ENCODE data around the gene ACOX1.
A peak's percentile ranks its signal among the peaks of the same experiment; 100 is the strongest.
"Not testable (repeated sequence)": the region's sequence is repeated elsewhere in the genome, so short reads cannot be mapped to it uniquely, and the experiment has no call there.

Gene ACOX1

DNA sequence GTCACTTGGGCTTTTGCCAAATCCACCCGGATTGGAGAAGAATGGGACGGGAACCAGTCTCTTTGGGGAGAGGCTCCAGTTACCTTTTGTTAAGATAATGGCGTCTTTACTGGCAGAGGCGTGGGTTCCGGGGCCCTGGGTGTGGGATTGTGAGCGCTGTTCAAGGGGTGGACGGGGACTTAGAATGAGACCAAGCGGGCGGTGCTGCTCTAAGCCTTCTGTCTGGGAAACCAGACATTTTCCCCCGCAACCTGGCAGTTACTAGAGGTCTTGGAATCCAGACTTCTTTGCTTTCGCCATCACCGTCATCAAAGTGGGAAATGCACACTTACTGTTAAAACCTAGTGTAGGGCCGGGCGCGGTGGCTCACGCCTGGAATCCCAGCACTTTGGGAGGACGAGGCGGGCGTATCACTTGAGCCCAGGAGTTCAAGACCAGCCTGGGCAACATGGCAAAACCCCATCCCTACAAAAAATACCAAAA, 780 bp upstream of the ACOX1 start:
- no peak for DNase-seq

DNA sequence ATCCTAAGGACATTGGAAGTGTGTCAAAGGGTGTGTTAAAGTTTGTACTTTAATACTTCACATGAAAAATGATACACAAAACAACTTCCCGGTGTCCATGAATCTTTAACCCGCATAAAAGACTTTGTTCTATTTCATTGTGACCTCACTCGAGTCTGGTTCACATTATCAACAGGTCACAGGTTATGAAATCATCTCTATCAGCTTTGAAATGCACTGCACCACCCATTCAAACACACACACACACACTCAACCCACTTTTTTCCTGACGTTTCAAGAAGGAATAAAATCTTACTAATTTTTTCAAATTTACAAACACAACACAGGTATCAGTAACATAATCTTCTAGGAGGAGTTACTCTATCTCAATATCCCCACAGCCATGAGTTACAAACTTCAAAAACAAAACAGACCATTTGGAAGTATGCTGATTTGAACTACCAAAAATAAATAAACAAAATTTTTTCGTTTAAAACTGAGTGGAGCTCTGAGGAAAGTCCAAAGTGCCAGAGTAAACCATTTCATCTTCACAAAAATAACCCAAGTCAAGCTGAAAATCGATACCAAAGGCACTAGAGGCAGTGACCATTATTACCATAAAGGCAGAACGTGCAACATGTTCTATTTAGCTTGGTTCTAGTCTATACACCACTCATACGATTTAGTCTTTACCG, 2.7 kb downstream of the ACOX1 start:
- DNase-seq = no peak

DNA sequence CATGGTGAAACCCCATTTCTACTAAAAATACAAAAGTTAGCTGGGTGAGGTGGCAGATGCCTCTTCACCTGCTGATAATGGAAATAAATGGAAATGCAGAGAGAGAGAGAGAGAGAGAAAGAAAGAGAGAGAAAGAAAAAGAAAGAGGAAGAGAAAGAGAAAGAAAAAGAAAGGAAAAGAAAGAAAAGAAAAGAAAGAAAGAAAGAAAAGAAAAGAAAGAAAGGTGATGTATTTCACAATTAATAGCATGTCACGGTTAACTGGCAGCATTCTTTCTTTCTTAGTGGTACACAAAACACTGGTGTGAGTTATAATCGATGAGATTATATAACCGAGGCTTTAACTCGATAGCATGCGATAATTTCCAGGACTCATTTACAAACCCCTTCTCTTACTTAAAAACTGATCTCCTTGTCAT, 3.2 kb downstream of the ACOX1 start:
- DNase-seq = no peak

DNA sequence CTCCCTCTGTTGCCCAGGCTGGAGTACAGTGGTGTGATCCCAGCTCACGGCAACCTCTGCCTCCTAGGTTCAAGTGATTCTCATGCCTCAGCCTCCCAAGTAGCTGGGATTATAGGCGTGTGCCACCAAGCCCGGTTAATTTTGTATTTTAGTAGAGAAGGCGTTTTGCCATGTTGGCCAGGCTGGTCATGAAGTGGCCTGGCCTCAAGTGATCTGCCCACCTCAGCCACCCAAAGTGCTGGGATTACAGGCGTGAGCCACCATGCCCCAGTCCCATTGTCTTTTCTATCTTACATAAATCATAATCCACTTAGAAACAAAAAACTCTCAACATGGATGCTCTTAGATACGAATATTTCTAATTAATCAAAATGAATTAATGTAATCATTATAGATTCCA, 3.8 kb downstream of the ACOX1 start:
- not testable (repeated sequence) for DNase-seq

DNA sequence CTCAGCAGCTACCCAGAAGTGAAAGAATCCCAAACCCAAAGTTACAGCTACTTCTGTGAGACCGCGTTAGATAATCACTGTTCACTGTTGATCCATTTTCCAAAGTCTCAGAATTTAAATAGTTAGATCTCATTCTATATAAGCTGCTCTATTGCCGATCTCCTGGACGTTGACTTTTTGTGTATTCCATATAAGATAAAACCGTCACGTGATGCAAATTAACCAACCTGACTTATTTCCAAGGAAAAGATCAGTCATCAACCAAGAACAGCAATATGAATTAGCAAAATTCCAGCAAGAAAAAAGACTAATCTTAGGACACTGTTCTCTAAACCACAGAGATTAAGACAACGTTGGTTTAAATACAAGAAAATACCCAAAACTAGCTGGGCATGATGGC, 8.3 kb downstream of the ACOX1 start:
- no peak for DNase-seq

DNA sequence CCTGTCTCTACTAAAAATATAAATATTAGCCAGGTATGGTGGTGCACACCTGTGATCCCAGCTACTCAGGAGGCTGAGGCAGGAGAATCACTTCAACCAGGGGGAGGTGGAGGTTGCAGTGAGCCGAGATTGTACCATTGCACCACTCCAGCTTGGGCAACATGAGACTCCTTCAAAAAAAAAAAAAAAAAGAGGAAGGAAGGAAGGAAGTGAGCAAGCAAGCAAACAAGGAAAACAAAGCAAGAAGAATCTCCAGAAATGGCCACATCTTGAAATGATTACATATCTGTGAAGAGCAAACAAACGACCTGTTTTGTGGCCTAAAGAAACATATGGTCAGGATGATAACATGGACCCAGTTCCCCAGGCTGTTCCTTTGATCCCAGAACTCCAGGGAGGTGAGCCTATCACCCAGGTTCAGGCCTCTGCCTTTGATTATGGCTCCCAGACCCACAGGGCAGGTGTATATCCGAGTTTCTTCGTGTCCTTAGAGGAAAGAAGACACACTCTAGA, 8.9 kb downstream of the ACOX1 start:
- DNase-seq = no peak

DNA sequence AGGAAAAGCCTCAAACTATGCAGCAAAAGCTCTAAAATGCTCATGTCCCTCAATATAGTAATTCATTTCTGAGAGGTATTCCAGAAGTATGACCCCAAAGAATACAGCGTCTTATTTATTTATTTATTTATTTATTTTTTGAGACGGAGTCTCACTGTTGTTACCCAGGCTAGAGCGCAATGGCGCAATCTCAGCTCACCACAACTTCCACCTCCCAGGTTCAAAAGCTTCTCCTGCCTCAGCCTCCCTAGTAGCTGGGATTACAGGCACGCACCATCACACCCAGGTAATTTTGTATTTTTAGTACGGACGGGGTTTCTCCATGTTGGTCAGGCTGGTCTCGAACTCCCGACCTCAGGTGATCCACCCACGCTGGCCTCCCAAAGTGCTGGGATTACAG, 9.9 kb downstream of the ACOX1 start:
- DNase-seq = not testable (repeated sequence)

DNA sequence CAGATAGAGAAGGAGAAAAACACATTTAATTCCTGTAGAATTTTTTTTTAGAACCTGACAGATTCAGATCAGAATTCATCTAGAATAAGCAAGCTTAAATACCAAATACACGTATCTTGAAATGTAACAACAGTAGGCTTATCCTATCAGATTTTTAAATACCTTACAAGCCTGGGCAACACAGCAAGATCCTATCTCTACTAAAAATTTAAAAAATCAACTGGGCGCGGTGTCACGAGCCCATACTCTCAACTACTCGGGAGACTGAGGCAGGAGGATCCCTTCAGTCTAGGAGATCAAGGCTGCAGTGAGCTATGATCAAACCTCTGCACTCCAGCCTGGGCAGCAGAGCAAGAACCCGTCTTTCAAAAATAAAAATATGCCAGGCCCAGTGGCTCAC, 13.5 kb downstream of the ACOX1 start:
- no peak for DNase-seq

DNA sequence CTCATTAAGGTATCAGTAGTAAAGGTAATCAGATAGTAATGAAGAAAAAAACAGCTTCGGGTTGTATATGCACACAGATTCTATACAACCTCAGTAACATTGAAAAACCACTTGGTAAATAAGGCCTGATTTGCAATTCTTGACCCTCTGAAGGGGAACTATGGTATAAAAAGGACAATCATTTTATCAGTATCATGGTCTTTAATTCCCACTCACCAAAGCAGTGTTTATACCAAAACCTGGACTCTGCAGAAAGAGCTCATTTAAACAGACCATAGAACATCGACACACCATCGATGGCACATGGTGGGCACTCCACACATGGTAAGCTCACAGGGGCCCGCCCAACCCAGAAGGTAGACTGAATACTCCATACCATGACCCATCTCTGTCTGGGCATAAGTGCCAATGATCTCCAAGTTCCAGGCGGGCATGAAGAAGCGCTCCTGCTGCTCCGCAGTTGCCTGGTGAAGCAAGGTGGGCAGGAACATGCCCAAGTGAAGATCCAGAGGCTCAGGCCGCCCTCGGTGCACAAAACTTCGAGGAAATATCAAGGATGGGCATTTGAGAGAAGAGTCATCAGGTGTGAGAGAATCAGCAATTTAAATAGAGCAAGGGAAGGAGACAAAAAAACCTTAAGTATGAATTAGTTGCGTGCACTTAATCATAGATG, 19.0 kb downstream of the ACOX1 start:
- no peak for DNase-seq

DNA sequence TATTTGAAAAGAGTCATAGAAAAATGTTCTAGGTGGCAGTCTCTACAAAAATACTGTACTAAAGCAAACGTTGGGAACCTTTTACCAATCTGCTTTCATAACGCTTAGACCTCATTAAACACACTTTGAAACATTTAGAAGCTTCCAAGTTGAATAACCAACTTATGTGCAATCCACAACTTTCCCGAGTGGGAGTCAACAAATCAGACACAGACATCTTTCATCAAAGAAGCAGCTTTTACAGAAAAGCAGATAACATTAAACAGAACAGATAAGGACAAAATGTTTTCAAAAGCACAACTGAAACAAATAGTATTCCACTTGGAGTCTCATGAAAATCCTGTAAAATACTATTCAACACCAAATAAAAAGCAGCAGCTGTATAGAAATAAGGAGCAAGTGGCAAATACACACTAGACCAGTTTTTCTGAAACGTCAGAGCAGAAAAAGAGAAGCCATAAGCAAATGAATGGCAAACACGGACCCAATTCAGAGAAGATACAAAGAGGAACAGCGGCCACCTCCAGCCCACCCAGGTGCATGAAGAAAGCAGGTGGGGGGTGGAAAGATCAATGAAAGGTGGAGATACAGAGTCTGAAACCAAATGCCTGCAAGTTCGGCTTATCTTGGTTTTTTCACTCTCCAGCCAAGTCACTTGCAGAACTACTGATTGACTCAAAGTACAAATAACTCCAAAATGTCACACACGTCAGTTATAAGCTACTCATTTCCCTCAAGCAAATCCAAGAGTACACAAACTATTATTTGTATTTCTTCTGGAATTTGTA, 19.7 kb downstream of the ACOX1 start:
- no peak for DNase-seq

DNA sequence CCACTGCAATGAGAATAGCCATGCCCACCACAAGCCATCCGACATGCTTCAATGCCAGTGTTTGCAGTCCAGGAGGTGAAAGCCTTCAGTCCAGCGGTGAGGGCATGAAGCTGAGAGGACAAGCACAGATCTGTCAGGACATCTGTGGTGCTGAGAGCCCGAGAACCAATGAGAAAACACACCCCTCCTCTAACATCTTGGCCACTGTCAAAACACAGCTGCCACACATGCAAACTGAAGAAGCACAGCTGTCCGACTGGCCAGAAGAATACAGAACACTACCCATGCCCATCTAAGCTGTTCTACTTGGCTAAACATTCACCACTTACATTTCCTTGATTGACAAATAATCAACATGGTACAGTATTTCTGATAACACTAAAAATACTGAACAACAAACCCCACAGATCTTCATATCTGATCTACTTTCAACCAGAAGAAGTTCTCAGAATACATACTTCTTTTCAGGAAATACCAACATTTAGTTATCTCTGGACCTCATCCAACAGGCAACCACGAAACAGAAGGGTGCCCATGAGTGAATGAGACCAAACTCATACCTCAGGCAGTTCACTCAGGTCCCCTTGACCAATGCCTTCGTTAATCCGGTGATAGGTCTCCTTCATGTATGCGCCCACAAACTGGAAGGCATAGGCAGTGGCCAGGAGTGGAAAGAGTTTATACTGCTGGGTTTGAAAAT, 28.0 kb downstream of the ACOX1 start:
- DNase-seq = peak; percentile 66

DNA sequence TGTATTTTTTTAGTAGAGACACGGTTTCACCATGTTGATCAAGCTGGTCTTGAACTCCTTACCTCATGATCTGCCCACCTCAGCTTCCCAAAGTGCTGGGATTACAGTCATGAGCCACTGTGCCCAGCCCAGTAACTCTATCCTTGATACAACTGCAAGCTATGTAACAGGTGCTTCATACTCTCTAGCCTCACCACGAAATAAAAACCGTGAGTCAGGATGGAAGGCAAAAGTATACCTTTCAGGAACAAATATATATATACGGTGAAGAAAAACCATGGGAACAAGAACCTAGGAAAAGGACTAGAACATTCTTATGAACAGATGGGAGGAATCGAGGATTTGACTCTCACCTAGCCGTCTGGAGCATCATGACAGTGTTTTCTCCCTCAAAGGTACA, 28.5 kb downstream of the ACOX1 start:
- DNase-seq = no peak

DNA sequence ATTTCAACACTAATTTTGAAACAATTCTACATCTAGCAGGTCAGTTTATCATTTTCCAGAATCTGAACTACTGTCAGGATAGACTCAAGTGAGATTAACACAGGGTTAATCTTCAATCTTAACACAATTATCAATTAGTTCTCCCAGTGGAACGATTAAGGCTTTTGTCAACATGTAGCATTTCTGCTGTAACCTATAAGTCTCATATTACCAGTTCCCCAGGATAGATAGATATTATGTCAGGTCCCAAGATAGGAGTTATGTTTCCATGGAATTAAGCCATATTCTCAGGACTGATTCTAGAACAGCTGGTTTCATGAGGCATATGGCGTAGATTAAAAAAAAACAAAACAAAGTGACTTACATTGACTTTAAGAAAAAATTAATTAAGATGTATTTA, 33.8 kb downstream of the ACOX1 start:
- no peak for DNase-seq

DNA sequence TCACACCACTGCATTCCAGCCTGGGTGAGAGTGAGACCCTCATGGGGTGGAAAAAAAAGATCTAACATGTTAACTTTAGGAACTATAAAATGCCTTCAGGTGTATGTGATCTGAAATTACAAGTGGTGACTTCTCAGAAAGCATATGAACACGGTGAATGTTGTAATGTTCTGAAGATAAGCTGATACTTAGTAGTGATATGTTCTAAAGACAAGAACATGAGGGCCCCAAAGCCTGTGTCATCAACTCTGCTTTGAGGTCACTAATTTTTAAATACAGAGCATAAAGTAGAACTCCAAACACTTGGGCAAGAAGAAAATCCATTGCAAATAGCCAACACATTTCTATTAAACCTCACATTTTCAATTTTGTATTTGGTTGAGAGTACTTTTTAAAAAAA, 35.5 kb downstream of the ACOX1 start:
- no peak for DNase-seq

DNA sequence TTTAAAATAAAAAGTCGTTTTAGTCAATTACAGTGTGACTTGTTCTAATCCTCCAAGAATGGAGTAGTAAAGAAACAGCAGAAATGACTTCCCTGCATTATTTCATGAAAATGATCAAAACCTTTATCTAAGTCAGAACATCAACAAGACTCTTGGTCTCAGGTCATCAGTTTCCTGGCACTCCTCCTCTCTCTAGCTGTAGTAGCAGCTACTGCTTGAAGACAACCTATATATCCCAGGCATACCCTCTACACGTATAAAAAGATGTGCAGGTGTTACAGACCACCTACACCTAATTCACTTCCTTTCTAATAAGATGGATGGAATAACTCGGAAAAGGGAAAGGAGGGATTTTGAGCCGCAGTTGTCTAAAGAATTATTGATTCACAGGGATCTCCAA, 36.5 kb downstream of the ACOX1 start:
- DNase-seq = no peak

DNA sequence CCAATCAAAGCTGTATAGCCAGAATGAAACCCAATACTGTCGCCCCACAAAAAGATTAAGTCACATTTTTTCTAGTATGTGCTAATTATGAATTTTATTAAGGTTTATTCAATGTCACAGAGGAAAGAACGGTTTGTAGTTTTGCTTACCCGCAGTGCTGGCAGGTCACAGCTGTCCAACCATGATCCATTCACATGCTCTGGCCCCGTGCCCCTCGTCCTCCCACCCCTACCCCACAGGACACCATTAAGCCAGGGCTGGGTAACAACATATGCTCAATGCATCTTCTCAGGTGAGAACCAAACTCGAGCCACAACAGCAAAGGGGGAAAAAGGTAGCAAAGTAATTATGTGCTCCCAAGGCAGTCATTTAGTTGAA, 37.5 kb downstream of the ACOX1 start:
- DNase-seq = no peak

DNA sequence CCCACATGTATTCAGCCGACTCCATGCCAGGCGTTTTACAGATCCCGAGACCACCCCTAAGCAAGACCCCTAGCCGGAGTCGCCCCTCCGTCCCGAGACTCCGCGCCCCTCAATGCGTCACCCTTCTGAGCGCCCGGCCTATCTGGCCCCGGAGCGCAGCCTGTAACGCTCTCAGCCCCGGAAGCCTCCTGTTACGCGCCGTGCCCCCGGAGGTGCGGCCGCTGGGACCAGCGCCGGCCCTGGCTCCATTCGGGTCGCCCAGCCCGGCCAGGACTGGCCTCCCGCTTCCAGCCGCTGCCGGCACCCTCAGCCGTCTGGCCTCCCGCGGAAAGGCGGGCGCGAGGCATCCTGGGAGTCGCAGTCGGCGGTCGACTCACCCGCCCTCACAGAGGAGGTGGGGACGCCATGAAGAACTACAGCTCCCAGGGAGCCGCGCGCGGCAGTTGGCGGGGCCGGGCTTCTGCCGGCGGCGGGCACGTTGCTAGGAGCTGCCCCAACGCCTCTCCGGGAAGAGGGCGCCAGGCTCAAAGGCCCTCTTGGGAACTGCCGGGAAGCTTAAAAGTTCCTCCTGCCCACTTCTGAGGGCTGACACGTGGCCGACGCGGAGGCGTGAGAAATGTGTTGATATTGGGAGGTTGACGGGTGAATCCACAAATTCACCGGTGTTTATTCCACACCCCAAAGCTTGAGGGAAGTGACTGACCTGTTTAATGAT, 38.1 kb downstream of the ACOX1 start, which contains the start of gene FBF1:
TSS of gene FBF1 (minus strand) at position 316 of the 715 bp plus-strand sequence. CDS start 2,893 bp downstream, outside the sequence.
- DNase-seq = peak; percentile 96

DNA sequence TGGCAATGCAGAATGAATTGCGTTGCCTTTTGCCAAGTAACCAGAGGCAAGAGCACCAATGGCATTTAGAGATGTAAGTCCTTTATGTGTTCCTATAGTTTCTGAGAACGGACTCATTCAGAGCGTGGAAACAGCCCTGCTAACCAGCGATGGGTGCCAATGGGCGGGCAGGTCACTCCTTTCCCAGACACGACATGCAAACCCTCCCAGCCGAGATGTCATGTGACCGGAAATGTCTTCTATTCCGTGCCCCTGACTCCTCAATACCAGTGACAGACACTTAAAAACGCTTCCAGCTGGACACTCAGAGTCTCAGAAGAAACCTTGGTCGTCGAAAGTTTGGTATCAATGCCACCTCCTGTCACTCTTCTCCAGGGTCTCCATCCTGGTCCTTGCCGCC, 41.3 kb downstream of the ACOX1 start:
- no peak for DNase-seq

DNA sequence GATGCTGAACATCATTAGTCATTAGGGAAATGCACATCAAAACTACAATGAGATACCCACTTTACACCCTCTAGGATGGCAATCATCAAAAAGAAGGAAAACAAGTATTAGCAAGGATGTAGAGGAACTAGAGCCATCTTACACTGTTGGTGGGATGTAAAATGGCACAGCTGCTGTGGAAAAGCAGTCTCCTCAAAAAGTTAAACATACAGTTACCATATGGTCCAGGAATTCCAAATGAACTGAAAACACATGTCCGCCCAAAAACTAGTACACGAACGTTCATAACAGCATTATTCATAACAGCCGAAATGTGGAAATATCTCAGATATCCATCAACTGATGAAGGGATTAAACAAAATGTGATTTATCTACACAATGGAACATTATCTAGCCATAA, 45.2 kb downstream of the ACOX1 start:
- DNase-seq = no peak

DNA sequence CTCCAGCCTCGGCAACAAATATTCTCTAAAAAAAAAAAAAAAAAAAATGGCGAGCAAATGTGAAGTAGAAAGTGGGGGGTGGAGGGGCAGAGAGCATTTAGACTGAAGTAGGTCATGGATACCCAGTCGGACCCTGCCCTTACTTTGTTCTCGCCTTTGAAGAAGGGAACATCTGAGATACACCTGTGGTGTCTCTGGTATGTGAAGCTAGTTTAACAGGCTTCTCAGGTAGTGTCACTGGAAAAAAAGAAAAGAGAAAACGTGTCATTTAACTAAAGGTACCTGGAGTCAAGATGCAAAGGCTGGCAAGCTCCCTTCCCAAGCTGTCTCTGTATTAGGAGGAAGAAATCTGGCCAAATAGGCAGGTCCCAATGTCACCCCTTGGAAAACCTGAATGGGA, 46.1 kb downstream of the ACOX1 start:
- no peak for DNase-seq

DNA sequence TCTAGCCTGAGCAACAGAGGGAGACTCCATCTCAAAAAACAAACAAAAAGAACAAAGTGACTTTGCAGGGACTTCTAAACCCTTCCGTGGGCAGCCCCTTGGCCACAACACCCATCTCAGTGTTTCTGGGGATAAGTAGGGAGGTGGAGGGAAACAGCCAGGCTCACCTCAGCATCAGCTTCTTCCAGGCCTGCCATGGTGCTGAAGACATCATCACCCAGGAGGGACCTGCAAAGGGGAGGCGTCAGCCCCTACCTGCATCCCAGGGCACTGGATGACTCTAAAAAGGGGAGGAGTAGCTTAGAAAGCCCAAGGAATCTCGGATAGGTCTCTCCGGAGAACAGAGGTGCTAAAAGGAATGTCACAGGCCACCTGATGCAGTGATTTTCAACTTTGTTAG, 47.9 kb downstream of the ACOX1 start:
- DNase-seq = no peak

DNA sequence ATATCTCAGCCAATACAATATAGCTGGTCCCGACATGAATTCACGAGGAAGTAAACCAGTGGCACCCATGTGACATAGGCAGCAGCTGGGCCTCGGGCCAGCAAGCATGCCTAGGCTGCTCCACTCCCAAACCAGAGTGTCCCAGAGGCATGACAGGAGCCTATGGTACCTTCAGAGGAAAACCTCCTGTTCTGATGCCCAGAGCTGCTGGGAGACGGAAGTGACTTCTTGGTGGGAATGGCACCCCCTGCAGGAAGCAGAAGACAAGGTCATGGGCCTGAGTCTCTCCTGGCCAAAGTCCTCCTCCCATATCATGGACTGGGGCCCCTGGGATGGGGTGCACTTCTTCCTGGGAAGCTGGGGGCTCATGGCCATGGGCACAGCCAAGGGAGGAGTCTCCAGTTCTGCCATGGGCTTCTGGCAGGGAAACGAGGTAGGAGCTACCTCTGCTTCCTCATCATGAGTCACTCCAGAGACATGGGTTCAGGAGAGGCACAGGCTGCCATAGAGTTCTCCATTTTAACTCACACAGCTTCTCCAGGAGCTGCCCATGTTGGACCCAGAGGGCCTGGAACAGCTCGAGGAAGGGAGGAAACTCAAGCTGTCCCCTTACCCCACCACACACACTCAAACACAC, 51.6 kb downstream of the ACOX1 start:
- DNase-seq = no peak

All from right hindlimb (tissue), 1 donor.